Measurements from ENCODE around the gene MN1. TPM values are rescaled to one million over a fixed set of nuclear protein-coding genes. Genes with fewer than 3 reads are reported as not detected.

Gene MN1
- 10 to 100 TPM; 22.9 to 41.8 TPM for total RNA-seq
- long read RNA-seq, donor 1, full-length matches to known transcripts: 6 of 42 reads
- long read RNA-seq, donor 1, partial matches to known transcripts: 0 of 42 reads
- long read RNA-seq, donor 1, other reads (novel, unspliced or antisense): 36 of 42 reads
- long read RNA-seq, donor 2, full-length matches to known transcripts: 2 of 31 reads
- long read RNA-seq, donor 2, partial matches to known transcripts: 0 of 31 reads
- long read RNA-seq, donor 2, other reads (novel, unspliced or antisense): 29 of 31 reads

- DNase-seq (ENCODE audit: low spot score): no peak
- intact Hi-C loops (cut with DNase I): loop anchor here (2.0 to 10.0 kb wide), 4 partner anchors 129 to 1049 kb away; no protein-coding TSS in a partner anchor
Observed at GRCh38 chr22:27801616-27802345, at the start of gene MN1. Gene MN1, minus strand, starts transcription at chr22:27801756. Its CDS starts 1,213 bp downstream, at chr22:27800543.

- DNase-seq (ENCODE audit: low spot score): no peak
- intact Hi-C loops (cut with DNase I): no loop called here
Observed at GRCh38 chr22:27850000-27850521, 48.5 kb upstream of the MN1 start.

GRCh38 chr22:27848005-27848404, 46.4 kb upstream of the MN1 start:
- intact Hi-C loops (cut with DNase I): no loop called here
- no peak for DNase-seq (ENCODE audit: low spot score)

- no peak for DNase-seq (ENCODE audit: low spot score)
- intact Hi-C loops (cut with DNase I): no loop called here
Observed at GRCh38 chr22:27846910-27847309, 45.4 kb upstream of the MN1 start.

GRCh38 chr22:27846248-27846757, 44.7 kb upstream of the MN1 start:
- intact Hi-C loops (cut with DNase I): no loop called here

GRCh38 chr22:27845644-27846043, 44.1 kb upstream of the MN1 start:
- intact Hi-C loops (cut with DNase I): no loop called here
- no peak for DNase-seq (ENCODE audit: low spot score)

More at GRCh38 chr22:27846248-27846757, 44.7 kb upstream of the MN1 start:
- DNase-seq (ENCODE audit: low spot score): no peak

GRCh38 chr22:27844656-27845591, 43.4 kb upstream of the MN1 start:
- no peak for DNase-seq (ENCODE audit: low spot score)
- intact Hi-C loops (cut with DNase I): no loop called here

- no peak for DNase-seq (ENCODE audit: low spot score)
- intact Hi-C loops (cut with DNase I): no loop called here
Observed at GRCh38 chr22:27844256-27844655, 42.7 kb upstream of the MN1 start.

- no peak for DNase-seq (ENCODE audit: low spot score)
- intact Hi-C loops (cut with DNase I): no loop called here
Observed at GRCh38 chr22:27843441-27843840, 41.9 kb upstream of the MN1 start.

- intact Hi-C loops (cut with DNase I): no loop called here
- DNase-seq (ENCODE audit: low spot score): no peak
Observed at GRCh38 chr22:27842669-27843431, 41.3 kb upstream of the MN1 start.

- intact Hi-C loops (cut with DNase I): no loop called here
- DNase-seq (ENCODE audit: low spot score): no peak
Observed at GRCh38 chr22:27842201-27842600, 40.6 kb upstream of the MN1 start.

GRCh38 chr22:27840436-27840835, 38.9 kb upstream of the MN1 start:
- no peak for DNase-seq (ENCODE audit: low spot score)
- intact Hi-C loops (cut with DNase I): no loop called here

GRCh38 chr22:27839057-27839660, 37.6 kb upstream of the MN1 start:
- DNase-seq (ENCODE audit: low spot score): no peak
- intact Hi-C loops (cut with DNase I): no loop called here

GRCh38 chr22:27836181-27836580, 34.6 kb upstream of the MN1 start:
- intact Hi-C loops (cut with DNase I): no loop called here
- DNase-seq (ENCODE audit: low spot score): peak; percentile 49

- peak; percentile 36 for DNase-seq (ENCODE audit: low spot score)
- intact Hi-C loops (cut with DNase I): no loop called here
Observed at GRCh38 chr22:27835446-27835845, 33.9 kb upstream of the MN1 start.

GRCh38 chr22:27834364-27835185, 33.0 kb upstream of the MN1 start:
- peak; percentile 73 for DNase-seq (ENCODE audit: low spot score)
- intact Hi-C loops (cut with DNase I): no loop called here

- intact Hi-C loops (cut with DNase I): no loop called here
- peak; percentile 38 for DNase-seq (ENCODE audit: low spot score)
Observed at GRCh38 chr22:27833803-27834202, 32.2 kb upstream of the MN1 start.
